Left ventricle myocardium inferior (tissue), 1 donor: ENCODE results near the gene NUP50. TPM values are rescaled to one million over a fixed set of nuclear protein-coding genes. Genes with fewer than 3 reads are reported as not detected.

ENCODE experiments used
- DNase-seq: peaks from one replicate; pipeline ENCODE4 v3.0.0-alpha.2; 2020
- H3K27ac ChIP-seq: fragments of 200-600 bp; replicated peaks from 2 replicates; pipeline ENCODE4 v1.8.0; 2021
- H3K27me3 ChIP-seq: fragments of 200-600 bp; 2 replicates; pipeline ENCODE4 v1.8.0; 2021; ENCODE audit warnings: low read depth
- H3K36me3 ChIP-seq: fragments of 200-600 bp; 2 replicates; pipeline ENCODE4 v1.8.0; 2021
- H3K4me1 ChIP-seq: fragments of 200-600 bp; 2 replicates; pipeline ENCODE4 v1.8.0; 2021
- H3K4me3 ChIP-seq: fragments of 200-600 bp; 2 replicates; pipeline ENCODE4 v1.8.0; 2021; ENCODE audit warnings: mild to moderate bottlenecking, moderate library complexity
- H3K9me3 ChIP-seq: fragments of 200-600 bp; replicated peaks from 2 replicates; pipeline ENCODE4 v1.8.0; 2021
- CTCF ChIP-seq: fragments of 200-600 bp; IDR thresholded peaks from 2 replicates; pipeline ENCODE4 v1.8.0; 2021; ENCODE audit warnings: antibody characterized with exemption, mild to moderate bottlenecking, borderline replicate concordance
- intact Hi-C: fragments of 100-400 bp; cut with micrococcal nuclease; formaldehyde crosslinking; loops from one replicate; pipeline ENCODE4 v1.11.0; 2022
- total RNA-seq: library from RNA; stranded (reverse); fragmentation: NEBNext Ultra II Directional; extraction: Animal tissue kit (Norgen Biotek cat#: 25700); gene quantifications from one replicate; pipeline ENCODE4 v1.2.1, GENCODE V29; 2021
- donor health status: DM: no; HTN: yes; CAD: no; lungs with severe emphysema.

The NUP50 gene
- total RNA-seq, 1 donor from 2014 or later, result 12.9 TPM

- Histone ChIP-seq H3K9me3 (no peaks in the 10 kb centered on the region), H3K27ac (no peak overlapping the region), H3K27me3 (no peaks in the 10 kb centered on the region), H3K4me1 (peaks cover 3% of the 10 kb centered on the region), H3K36me3 (peaks cover 88% of the 10 kb centered on the region), H3K4me3 (no peak overlapping the region)
- TF ChIP-seq CTCF, result no peak
- intact Hi-C loops, result no loop called here
- no peak for DNase-seq
Measured at GRCh38 chr22:45181766-45182165, 18.0 kb downstream of the NUP50 start.

DNA sequence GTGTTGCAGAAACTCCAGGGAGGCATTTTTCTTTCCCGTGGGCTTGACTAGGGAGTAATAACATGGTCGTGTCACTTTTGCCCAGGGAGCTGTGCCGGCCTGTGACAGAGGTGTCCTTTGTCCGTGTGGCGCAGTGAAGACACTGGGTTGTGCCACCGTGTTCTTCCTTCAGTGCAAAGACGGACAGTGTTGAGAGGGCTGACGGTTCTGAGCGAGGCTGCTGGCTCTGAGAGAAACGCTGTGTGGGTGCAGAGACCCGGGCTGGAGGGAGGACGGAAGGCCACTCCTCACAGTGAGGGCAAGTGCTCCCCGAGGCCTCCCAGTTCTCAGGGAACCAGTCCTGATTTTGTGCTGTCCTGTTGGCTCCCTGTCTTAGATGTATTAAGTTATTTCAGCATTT, 20.2 kb downstream of the NUP50 start:
- TF ChIP-seq CTCF, result no peak
- H3K36me3 ChIP-seq, result peaks cover 74% of the 10 kb centered on the region
- DNase-seq, result no peak
- H3K27ac ChIP-seq, result no peak overlapping the region
- intact Hi-C loops, result no loop called here
- no peaks in the 10 kb centered on the region for H3K4me1 ChIP-seq
- no peak overlapping the region for H3K4me3 ChIP-seq
- H3K9me3 ChIP-seq, result no peaks in the 10 kb centered on the region
- H3K27me3 ChIP-seq, result no peaks in the 10 kb centered on the region

DNA sequence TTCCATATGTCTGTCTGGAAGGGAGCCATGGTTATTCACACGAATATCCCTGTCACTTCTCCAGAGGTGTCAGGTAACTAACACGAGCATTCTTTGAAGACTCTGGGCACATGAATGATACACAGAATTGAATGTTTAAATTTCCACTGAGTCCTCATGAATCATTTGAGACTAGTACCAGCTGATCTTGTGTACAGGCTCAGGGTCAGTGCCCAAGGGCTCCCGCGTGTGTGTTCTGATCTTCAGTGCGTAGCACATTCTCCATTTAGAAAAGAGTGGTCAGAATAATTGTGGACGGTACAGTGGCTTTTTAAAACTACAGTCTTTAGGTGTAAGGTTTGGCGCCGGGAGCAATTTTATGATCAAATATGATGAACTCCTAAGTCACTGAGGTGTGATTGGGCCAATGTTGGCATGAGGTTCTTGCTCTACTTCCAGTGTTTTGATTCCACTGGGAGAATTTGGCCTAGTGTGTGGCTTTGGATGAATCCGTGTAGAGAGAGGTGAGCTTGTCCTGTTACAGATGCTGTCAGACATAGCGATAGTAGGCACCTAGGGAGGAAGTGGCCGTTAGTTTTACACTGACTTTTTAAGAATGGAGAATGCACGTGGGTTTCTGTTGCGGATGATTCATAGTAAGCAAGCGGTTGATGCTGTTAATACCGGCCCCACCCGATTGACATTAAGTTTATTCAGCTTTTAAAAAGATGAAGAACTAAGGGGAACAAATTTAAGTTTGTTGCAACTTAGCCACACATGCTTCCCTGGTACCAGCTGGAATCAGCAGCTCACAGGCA, 22.2 kb downstream of the NUP50 start:
- intact Hi-C loops, result no loop called here
- peaks cover 55% of the 10 kb centered on the region for H3K36me3 ChIP-seq

DNA sequence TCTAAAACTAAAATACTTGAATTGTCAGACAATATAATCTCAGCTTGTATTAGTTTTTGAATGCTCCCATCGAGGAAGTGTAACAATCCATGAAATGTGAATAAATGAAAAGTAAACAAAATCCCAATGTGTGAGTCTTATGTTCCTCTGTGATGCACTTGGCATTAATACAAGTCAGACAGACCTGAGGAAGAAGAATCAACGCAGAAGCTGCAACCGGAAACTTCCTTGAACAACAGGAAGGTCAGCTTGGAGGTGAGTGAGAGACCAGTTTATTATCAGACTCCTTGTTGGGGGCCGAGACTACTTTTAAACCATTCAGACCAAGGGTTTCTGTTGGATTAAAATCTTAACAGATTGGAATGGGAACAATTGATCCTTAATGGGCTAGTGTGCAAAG, 24.2 kb downstream of the NUP50 start:
- Histone ChIP-seq H3K36me3 (peaks cover 38% of the 10 kb centered on the region), H3K4me1 (peaks cover 4% of the 10 kb centered on the region), H3K27ac (no peak overlapping the region), H3K9me3 (no peaks in the 10 kb centered on the region), H3K4me3 (no peak overlapping the region), H3K27me3 (no peaks in the 10 kb centered on the region)
- intact Hi-C loops, result no loop called here
- TF ChIP-seq CTCF, result no peak
- no peak for DNase-seq

More for the DNA sequence above, 22.2 kb downstream of the NUP50 start:
- no peak overlapping the region for H3K27ac ChIP-seq
- no peak overlapping the region for H3K4me3 ChIP-seq
- no peak for TF ChIP-seq CTCF
- no peak for DNase-seq
- no peaks in the 10 kb centered on the region for H3K27me3 ChIP-seq
- H3K9me3 ChIP-seq, result no peaks in the 10 kb centered on the region
- H3K4me1 ChIP-seq, result no peaks in the 10 kb centered on the region

GRCh38 chr22:45188779-45189178, 25.1 kb downstream of the NUP50 start:
- no peak for DNase-seq
- H3K27ac ChIP-seq, result no peak overlapping the region
- H3K27me3 ChIP-seq, result no peaks in the 10 kb centered on the region
- intact Hi-C loops, result no loop called here
- peaks cover 29% of the 10 kb centered on the region for H3K36me3 ChIP-seq
- no peaks in the 10 kb centered on the region for H3K9me3 ChIP-seq
- no peak for TF ChIP-seq CTCF
- H3K4me1 ChIP-seq, result peaks cover 11% of the 10 kb centered on the region
- H3K4me3 ChIP-seq, result no peak overlapping the region
